AG04450 (cell line): ENCODE results near the gene CRTC3. TPM values are rescaled to one million over a fixed set of nuclear protein-coding genes. Genes with fewer than 3 reads are reported as not detected.

ENCODE experiments used
- CTCF ChIA-PET: fragments of 300-600, 350-600 bp; formaldehyde crosslinking; extraction: SDS; loops from one replicate; lab custom pipeline; 2022; ENCODE audit warnings: antibody characterized with exemption, inconsistent platforms; lab: Charles Lee
- POLR2A ChIA-PET: fragments of 350-600 bp; formaldehyde crosslinking; extraction: SDS; loops from one replicate; lab custom pipeline; 2021; ENCODE audit warnings: antibody characterized with exemption, inconsistent platforms; lab: Yijun Ruan, JAX
- DNase-seq: peaks from one replicate; pipeline ENCODE4 v3.0.0-alpha.2; 2011; ENCODE audit warnings: low read depth, low spot score
- H3K27ac ChIP-seq: one replicate; pipeline ENCODE4 v1.5.1; 2012; ENCODE audit warnings: low read depth, low read length, control low read depth
- H3K27me3 ChIP-seq: one replicate; pipeline ENCODE4 v1.6.0; 2012; ENCODE audit warnings: low read length; ENCODE audit not compliant: control insufficient read depth, insufficient read depth
- H3K4me3 ChIP-seq: 2 replicates; pipeline ENCODE4 v1.5.1; 2011; ENCODE audit warnings: mild to moderate bottlenecking, low read depth, low read length, control low read depth
- H3K9me3 ChIP-seq: 2 replicates; pipeline ENCODE4 v1.5.1; 2012; ENCODE audit warnings: low read length; ENCODE audit not compliant: control insufficient read depth, insufficient read depth
- polyA plus RNA-seq: library from polyadenylated mRNA; depleted of rRNA; stranded (reverse); fragments of >200 nt; gene quantifications from 2 replicates; pipeline ENCODE4 v1.2.3, GENCODE V29; 2011
- TF ChIP-seq, protein P1 (sequence below): IDR thresholded peaks from 2 replicates; pipeline ENCODE4 v1.5.1; 2011; ENCODE audit warnings: low read depth, low read length, control low read depth, inconsistent platforms

The CRTC3 gene
- polyA plus RNA-seq, 1 experiment: 23.1 TPM

- DNase-seq: peak; percentile 49
- POLR2A ChIA-PET: interaction anchor here (0.5 to 1.7 kb wide), 5 partner anchors 10 to 174 kb away, joined by 3 to 6 read pairs (median 4); no protein-coding TSS in a partner anchor
- Histone ChIP-seq H3K9me3 (no peaks in the 10 kb centered on the region), H3K27me3 (no peaks in the 10 kb centered on the region), H3K27ac (peak overlapping the region; percentile 66), H3K4me3 (no peak overlapping the region)
- CTCF ChIA-PET: interaction anchor here (0.6 to 1.9 kb wide), 4 partner anchors 72 to 324 kb away, joined by 3 to 8 read pairs (median 6); no protein-coding TSS in a partner anchor
- TF ChIP-seq, protein P1, sequence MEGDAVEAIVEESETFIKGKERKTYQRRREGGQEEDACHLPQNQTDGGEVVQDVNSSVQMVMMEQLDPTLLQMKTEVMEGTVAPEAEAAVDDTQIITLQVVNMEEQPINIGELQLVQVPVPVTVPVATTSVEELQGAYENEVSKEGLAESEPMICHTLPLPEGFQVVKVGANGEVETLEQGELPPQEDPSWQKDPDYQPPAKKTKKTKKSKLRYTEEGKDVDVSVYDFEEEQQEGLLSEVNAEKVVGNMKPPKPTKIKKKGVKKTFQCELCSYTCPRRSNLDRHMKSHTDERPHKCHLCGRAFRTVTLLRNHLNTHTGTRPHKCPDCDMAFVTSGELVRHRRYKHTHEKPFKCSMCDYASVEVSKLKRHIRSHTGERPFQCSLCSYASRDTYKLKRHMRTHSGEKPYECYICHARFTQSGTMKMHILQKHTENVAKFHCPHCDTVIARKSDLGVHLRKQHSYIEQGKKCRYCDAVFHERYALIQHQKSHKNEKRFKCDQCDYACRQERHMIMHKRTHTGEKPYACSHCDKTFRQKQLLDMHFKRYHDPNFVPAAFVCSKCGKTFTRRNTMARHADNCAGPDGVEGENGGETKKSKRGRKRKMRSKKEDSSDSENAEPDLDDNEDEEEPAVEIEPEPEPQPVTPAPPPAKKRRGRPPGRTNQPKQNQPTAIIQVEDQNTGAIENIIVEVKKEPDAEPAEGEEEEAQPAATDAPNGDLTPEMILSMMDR: no peak
Observed at GRCh38 chr15:90561344-90562244, 31.9 kb downstream of the CRTC3 start.

DNA sequence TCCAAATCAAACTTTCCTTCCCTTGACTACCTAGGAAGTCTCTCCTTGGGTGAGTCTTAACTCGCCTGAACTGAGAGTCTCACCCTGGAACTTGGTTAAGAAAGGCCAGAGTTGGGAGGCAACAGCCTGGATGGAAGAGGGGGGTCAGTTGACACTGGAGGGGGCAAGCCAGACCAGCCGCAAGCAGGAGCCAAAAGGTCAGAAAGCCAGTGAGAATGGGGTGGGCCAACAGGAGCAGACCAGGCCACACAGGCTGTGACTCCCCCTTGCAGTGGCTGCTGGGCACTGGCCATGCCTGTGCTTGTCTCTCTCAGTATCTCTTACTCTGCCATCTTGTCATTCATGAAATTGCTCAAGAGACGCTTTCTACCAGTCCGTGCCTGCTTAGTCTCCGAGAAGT lies 32.9 kb downstream of the CRTC3 start:
- ChIA-PET CTCF (no interaction called here), POLR2A (no interaction called here)
- DNase-seq: no peak
- peaks cover 4% of the 10 kb centered on the region; the same call in 1 of the 2 replicates for H3K9me3 ChIP-seq
- H3K4me3 ChIP-seq: no peak overlapping the region
- TF ChIP-seq, protein P1: no peak
- no peaks in the 10 kb centered on the region for H3K27me3 ChIP-seq
- H3K27ac ChIP-seq: no peak overlapping the region

- TF ChIP-seq, protein P1: no peak
- no peaks in the 10 kb centered on the region for H3K27me3 ChIP-seq
- no peak for DNase-seq
- ChIA-PET POLR2A (no interaction called here), CTCF (no interaction called here)
- peaks cover 4% of the 10 kb centered on the region; the same call in 1 of the 2 replicates for H3K9me3 ChIP-seq
- H3K4me3 ChIP-seq: no peak overlapping the region
- H3K27ac ChIP-seq: no peak overlapping the region
Observed at GRCh38 chr15:90563463-90563862, 33.7 kb downstream of the CRTC3 start.

GRCh38 chr15:90564051-90564450 lies 34.3 kb downstream of the CRTC3 start:
- no peak overlapping the region for H3K4me3 ChIP-seq
- POLR2A ChIA-PET: no interaction called here

More at GRCh38 chr15:90564051-90564450, 34.3 kb downstream of the CRTC3 start:
- CTCF ChIA-PET: no interaction called here
- no peak for DNase-seq
- H3K27ac ChIP-seq: no peak overlapping the region
- no peaks in the 10 kb centered on the region for H3K27me3 ChIP-seq
- H3K9me3 ChIP-seq: peaks cover 4% of the 10 kb centered on the region; the same call in 1 of the 2 replicates
- TF ChIP-seq, protein P1: no peak
